HG02943 (cell line): ENCODE results near the gene CAMK2G.

Source experiments
- ATAC-seq: cut with Tn5 transposase; IDR thresholded peaks from one replicate; pipeline ENCODE4 v1.9.1; 2021; ENCODE audit warnings: mild to moderate bottlenecking, low read depth, moderate library complexity; ENCODE audit not compliant: unreplicated experiment

Gene CAMK2G

GRCh38 chr10:73816917-73817729 is 57.2 kb downstream of the CAMK2G start:
- ATAC-seq: no peak

- ATAC-seq: no peak
Observed at GRCh38 chr10:73815719-73816030, 58.7 kb downstream of the CAMK2G start.

GRCh38 chr10:73814896-73815718 is 59.2 kb downstream of the CAMK2G start:
- ATAC-seq: no peak

- no peak for ATAC-seq
Observed at GRCh38 chr10:73814276-73814895, 60.0 kb downstream of the CAMK2G start.

GRCh38 chr10:73813333-73813732 is 61.0 kb downstream of the CAMK2G start:
- no peak for ATAC-seq

GRCh38 chr10:73812657-73813056 is 61.7 kb downstream of the CAMK2G start:
- no peak for ATAC-seq

- peak; percentile 28 for ATAC-seq
Observed at GRCh38 chr10:73810735-73811465, 63.5 kb downstream of the CAMK2G start.

GRCh38 chr10:73810358-73810734 is 64.0 kb downstream of the CAMK2G start:
- no peak for ATAC-seq

GRCh38 chr10:73809061-73809818 is 65.1 kb downstream of the CAMK2G start:
- no peak for ATAC-seq

GRCh38 chr10:73808021-73808815 is 66.1 kb downstream of the CAMK2G start:
- ATAC-seq: no peak

- no peak for ATAC-seq
Observed at GRCh38 chr10:73807471-73807870, 66.9 kb downstream of the CAMK2G start.

GRCh38 chr10:73806176-73806950 is 68.0 kb downstream of the CAMK2G start:
- no peak for ATAC-seq

- ATAC-seq: no peak
Observed at GRCh38 chr10:73803680-73804286, 70.6 kb downstream of the CAMK2G start.

GRCh38 chr10:73802276-73802991 is 71.9 kb downstream of the CAMK2G start:
- no peak for ATAC-seq

GRCh38 chr10:73801253-73801590 is 73.1 kb downstream of the CAMK2G start:
- no peak for ATAC-seq

- ATAC-seq: no peak
Observed at GRCh38 chr10:73800560-73801252, 73.6 kb downstream of the CAMK2G start.
